ENCODE measurements around the gene TEX9. TPM values are rescaled to one million over a fixed set of nuclear protein-coding genes. Genes with fewer than 3 reads are reported as not detected.
"Not testable (repeated sequence)": the region's sequence is repeated elsewhere in the genome, so short reads cannot be mapped to it uniquely, and the experiment has no call there.

TEX9 gene
- total and polyA plus RNA-seq, 2 donors (not counting 1 experiment from before 2014, with no cell fraction given) = 2.2 to 4.5 TPM

DNA sequence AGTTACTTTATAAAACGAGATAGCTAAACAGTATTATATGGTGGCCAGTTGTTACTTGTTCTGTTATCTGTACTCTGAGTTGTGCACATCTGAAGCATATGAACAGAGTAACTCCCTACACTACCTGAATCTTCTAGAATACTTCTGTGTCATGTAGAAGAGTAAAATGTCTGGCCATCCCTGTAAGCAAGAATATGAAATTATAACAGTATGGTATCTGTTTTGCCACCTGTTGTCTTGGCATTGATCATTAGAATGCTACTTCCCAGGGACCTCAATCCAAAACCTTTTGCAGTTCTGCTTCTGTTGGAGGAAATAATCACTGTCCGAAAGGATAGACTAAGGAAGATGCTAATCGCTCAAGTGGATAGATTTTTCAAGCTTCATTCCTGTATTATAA is 1.9 kb downstream of the TEX9 start:
- no peak overlapping the region for H3K9ac ChIP-seq (ENCODE audit: insufficient read depth, low read length)

DNA sequence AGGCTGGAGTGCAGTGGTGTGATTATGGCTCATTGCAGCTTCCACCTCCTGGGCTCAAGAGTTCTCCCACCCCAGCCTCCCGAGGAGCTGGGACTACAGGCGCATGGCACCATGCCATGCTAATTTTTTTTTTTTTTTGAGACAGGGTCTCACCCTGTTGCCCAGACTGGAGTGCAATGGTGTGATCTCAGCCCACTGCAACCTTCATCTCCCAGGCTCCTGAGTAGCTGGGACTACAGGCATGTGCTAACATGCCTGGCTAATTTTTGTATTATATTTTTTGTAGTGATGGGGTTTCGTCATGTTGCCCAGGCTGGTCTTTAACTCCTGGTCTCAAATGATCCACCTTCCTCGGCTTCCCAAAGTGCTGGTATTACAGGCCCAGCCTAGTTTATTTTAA is 4.0 kb downstream of the TEX9 start:
- Histone ChIP-seq H3K9ac (ENCODE audit: insufficient read depth, low read length) (no peak overlapping the region), H3K4me2 (ENCODE audit: extremely low read depth, insufficient read depth, low read length) (no peak overlapping the region), H3K9me3 (ENCODE audit: control insufficient read depth, insufficient read depth, low read depth, low read length) (no peaks in the 10 kb centered on the region), H2AFZ (ENCODE audit: low read length) (no peak overlapping the region), H3K4me1 (ENCODE audit: control insufficient read depth, extremely low read depth, insufficient read depth, low read length) (peaks cover 2% of the 10 kb centered on the region), H3K4me3 (replicated peaks in 1 of 4; ENCODE audit: control extremely low read depth in 1 of 4, insufficient read depth in 1 of 4, low read depth in 3 of 4, low read length in 4 of 4) (no peak overlapping the region), H3K27me3 (ENCODE audit: control insufficient read depth, insufficient read depth, low read length) (no peaks in the 10 kb centered on the region), H3K36me3 (ENCODE audit: control insufficient read depth, insufficient read depth, low read length) (no peaks in the 10 kb centered on the region), H4K20me1 (ENCODE audit: control insufficient read depth, extremely low read depth, insufficient read depth, low read length) (no peaks in the 10 kb centered on the region), H3K79me2 (ENCODE audit: control insufficient read depth, insufficient read depth, low read length) (no peaks in the 10 kb centered on the region), H3K27ac (ENCODE audit: insufficient read depth, low read length) (no peak overlapping the region)
- TF ChIP-seq EZH2 (IDR thresholded peaks at IDR 0.05; ENCODE audit: low read length, missing control alignments) = no peak
- TF ChIP-seq, protein P1, sequence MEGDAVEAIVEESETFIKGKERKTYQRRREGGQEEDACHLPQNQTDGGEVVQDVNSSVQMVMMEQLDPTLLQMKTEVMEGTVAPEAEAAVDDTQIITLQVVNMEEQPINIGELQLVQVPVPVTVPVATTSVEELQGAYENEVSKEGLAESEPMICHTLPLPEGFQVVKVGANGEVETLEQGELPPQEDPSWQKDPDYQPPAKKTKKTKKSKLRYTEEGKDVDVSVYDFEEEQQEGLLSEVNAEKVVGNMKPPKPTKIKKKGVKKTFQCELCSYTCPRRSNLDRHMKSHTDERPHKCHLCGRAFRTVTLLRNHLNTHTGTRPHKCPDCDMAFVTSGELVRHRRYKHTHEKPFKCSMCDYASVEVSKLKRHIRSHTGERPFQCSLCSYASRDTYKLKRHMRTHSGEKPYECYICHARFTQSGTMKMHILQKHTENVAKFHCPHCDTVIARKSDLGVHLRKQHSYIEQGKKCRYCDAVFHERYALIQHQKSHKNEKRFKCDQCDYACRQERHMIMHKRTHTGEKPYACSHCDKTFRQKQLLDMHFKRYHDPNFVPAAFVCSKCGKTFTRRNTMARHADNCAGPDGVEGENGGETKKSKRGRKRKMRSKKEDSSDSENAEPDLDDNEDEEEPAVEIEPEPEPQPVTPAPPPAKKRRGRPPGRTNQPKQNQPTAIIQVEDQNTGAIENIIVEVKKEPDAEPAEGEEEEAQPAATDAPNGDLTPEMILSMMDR (conservative IDR thresholded peaks at IDR 0.05 in 1 of 2, IDR thresholded peaks at IDR 0.05 in 1 of 2; ENCODE audit: low read depth in 1 of 2, low read length in 2 of 2) = no peak
- DNase-seq (ENCODE audit: low read depth in 2 of 2) = no peak

More for the DNA sequence above, 1.9 kb downstream of the TEX9 start:
- Histone ChIP-seq H3K4me1 (ENCODE audit: control insufficient read depth, extremely low read depth, insufficient read depth, low read length) (peaks cover 2% of the 10 kb centered on the region), H4K20me1 (ENCODE audit: control insufficient read depth, extremely low read depth, insufficient read depth, low read length) (no peaks in the 10 kb centered on the region), H3K36me3 (ENCODE audit: control insufficient read depth, insufficient read depth, low read length) (no peaks in the 10 kb centered on the region), H3K27ac (ENCODE audit: insufficient read depth, low read length) (no peak overlapping the region), H3K9me3 (ENCODE audit: control insufficient read depth, insufficient read depth, low read depth, low read length) (no peaks in the 10 kb centered on the region), H3K79me2 (ENCODE audit: control insufficient read depth, insufficient read depth, low read length) (no peaks in the 10 kb centered on the region), H3K27me3 (ENCODE audit: control insufficient read depth, insufficient read depth, low read length) (no peaks in the 10 kb centered on the region), H3K4me3 (replicated peaks in 1 of 4; ENCODE audit: control extremely low read depth in 1 of 4, insufficient read depth in 1 of 4, low read depth in 3 of 4, low read length in 4 of 4) (no peak overlapping the region), H3K4me2 (ENCODE audit: extremely low read depth, insufficient read depth, low read length) (no peak overlapping the region), H2AFZ (ENCODE audit: low read length) (no peak overlapping the region)
- DNase-seq (ENCODE audit: low read depth in 2 of 2) = no peak
- TF ChIP-seq EZH2 (IDR thresholded peaks at IDR 0.05; ENCODE audit: low read length, missing control alignments) = no peak
- TF ChIP-seq, protein P1 (conservative IDR thresholded peaks at IDR 0.05 in 1 of 2, IDR thresholded peaks at IDR 0.05 in 1 of 2; ENCODE audit: low read depth in 1 of 2, low read length in 2 of 2) = no peak

DNA sequence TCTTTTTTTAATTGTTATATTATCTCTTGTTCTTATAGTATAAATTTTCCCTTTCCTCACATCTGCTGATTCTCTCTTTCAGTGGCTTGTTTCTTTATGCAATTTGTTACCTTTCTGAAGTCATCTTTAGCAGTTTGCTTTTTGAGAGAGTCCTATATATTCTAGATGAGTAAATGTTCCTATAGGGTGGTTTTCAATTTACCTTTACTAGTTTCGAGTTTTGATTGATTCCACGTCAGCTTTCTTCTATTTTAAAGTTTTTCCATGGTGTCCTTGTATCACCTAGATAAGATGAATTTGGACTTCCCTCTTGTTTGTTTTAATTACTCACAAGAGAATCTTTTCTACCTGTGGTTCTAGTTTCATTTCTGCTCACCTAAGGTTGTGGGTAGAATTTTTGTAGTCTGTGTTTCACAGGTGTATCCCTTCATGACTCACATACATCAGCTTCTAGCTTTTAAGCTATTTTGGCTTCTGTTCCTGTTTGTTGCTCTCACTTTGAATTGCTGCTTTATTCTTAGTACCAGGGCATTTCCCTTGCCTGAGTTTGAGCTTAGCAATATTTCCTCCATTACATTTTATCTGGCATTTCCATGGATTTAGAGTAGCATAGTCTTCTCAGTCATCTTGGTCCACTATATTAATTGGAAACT is 6.4 kb downstream of the TEX9 start:
- Histone ChIP-seq H3K9me3 (ENCODE audit: control insufficient read depth, insufficient read depth, low read depth, low read length) (no peaks in the 10 kb centered on the region), H2AFZ (ENCODE audit: low read length) (no peak overlapping the region), H3K27me3 (ENCODE audit: control insufficient read depth, insufficient read depth, low read length) (no peaks in the 10 kb centered on the region), H3K79me2 (ENCODE audit: control insufficient read depth, insufficient read depth, low read length) (no peaks in the 10 kb centered on the region), H3K4me3 (replicated peaks in 1 of 4; ENCODE audit: control extremely low read depth in 1 of 4, insufficient read depth in 1 of 4, low read depth in 3 of 4, low read length in 4 of 4) (no peak overlapping the region), H3K4me2 (ENCODE audit: extremely low read depth, insufficient read depth, low read length) (no peak overlapping the region), H3K9ac (ENCODE audit: insufficient read depth, low read length) (no peak overlapping the region), H3K4me1 (ENCODE audit: control insufficient read depth, extremely low read depth, insufficient read depth, low read length) (no peaks in the 10 kb centered on the region), H3K36me3 (ENCODE audit: control insufficient read depth, insufficient read depth, low read length) (no peaks in the 10 kb centered on the region), H3K27ac (ENCODE audit: insufficient read depth, low read length) (no peak overlapping the region), H4K20me1 (ENCODE audit: control insufficient read depth, extremely low read depth, insufficient read depth, low read length) (no peaks in the 10 kb centered on the region)
- TF ChIP-seq, protein P1 (conservative IDR thresholded peaks at IDR 0.05 in 1 of 2, IDR thresholded peaks at IDR 0.05 in 1 of 2; ENCODE audit: low read depth in 1 of 2, low read length in 2 of 2) = no peak
- no peak for TF ChIP-seq EZH2 (IDR thresholded peaks at IDR 0.05; ENCODE audit: low read length, missing control alignments)
- DNase-seq (ENCODE audit: low read depth in 2 of 2) = no peak

DNA sequence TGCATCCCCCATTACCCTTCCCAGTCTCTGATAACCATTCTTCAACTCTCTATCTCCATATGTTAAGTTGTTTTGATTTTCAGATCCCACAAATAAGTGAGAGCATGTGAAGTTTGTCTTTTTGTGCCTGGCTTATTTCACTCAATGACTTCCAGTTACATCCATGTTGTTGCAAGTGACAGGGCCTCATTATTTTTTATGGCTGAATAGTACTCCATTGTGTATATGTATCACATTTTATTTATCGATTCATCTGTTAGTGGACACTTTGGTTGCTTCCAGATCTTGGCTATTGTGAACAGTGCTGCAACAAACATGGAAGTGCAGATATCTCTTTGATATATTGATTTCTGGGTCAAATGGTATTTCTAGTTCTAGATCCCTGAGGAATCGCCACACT is 9.5 kb downstream of the TEX9 start:
- DNase-seq (ENCODE audit: low read depth in 2 of 2); H3K27ac ChIP-seq (ENCODE audit: insufficient read depth, low read length); H4K20me1 ChIP-seq (ENCODE audit: control insufficient read depth, extremely low read depth, insufficient read depth, low read length); H3K36me3 ChIP-seq (ENCODE audit: control insufficient read depth, insufficient read depth, low read length); H3K4me2 ChIP-seq (ENCODE audit: extremely low read depth, insufficient read depth, low read length); H3K79me2 ChIP-seq (ENCODE audit: control insufficient read depth, insufficient read depth, low read length); H3K9me3 ChIP-seq (ENCODE audit: control insufficient read depth, insufficient read depth, low read depth, low read length); H3K4me1 ChIP-seq (ENCODE audit: control insufficient read depth, extremely low read depth, insufficient read depth, low read length); H3K4me3 ChIP-seq (replicated peaks in 1 of 4; ENCODE audit: control extremely low read depth in 1 of 4, insufficient read depth in 1 of 4, low read depth in 3 of 4, low read length in 4 of 4); H3K9ac ChIP-seq (ENCODE audit: insufficient read depth, low read length); H2AFZ ChIP-seq (ENCODE audit: low read length); H3K27me3 ChIP-seq (ENCODE audit: control insufficient read depth, insufficient read depth, low read length): not testable (repeated sequence)

DNA sequence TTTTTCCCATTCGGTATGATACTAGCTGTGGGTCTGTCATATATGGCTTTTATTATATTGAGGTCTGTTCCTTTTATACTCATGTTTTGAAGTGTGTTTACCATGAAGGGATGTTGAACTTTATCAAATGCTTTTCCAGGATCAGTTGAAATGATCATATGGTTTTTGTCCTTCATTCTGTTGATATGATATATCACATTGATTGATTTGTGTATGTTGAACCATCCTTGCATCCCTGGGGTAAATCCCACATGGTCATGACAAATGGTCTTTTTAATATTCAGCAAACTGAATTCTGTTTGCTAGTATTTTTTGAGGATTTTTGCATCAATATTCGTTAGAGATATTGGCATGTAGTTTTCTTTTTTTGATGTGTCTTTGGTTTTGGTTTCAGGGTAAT is 12.6 kb downstream of the TEX9 start:
- DNase-seq (ENCODE audit: low read depth in 2 of 2); H3K4me1 ChIP-seq (ENCODE audit: control insufficient read depth, extremely low read depth, insufficient read depth, low read length); H3K27me3 ChIP-seq (ENCODE audit: control insufficient read depth, insufficient read depth, low read length); H4K20me1 ChIP-seq (ENCODE audit: control insufficient read depth, extremely low read depth, insufficient read depth, low read length); H3K4me2 ChIP-seq (ENCODE audit: extremely low read depth, insufficient read depth, low read length); H3K9me3 ChIP-seq (ENCODE audit: control insufficient read depth, insufficient read depth, low read depth, low read length); H3K79me2 ChIP-seq (ENCODE audit: control insufficient read depth, insufficient read depth, low read length); H3K36me3 ChIP-seq (ENCODE audit: control insufficient read depth, insufficient read depth, low read length); H2AFZ ChIP-seq (ENCODE audit: low read length); H3K9ac ChIP-seq (ENCODE audit: insufficient read depth, low read length); H3K27ac ChIP-seq (ENCODE audit: insufficient read depth, low read length); H3K4me3 ChIP-seq (replicated peaks in 1 of 4; ENCODE audit: control extremely low read depth in 1 of 4, insufficient read depth in 1 of 4, low read depth in 3 of 4, low read length in 4 of 4): not testable (repeated sequence)
